AG09309 (cell line): Measurements from ENCODE around the gene PRND.
A peak's percentile ranks its signal among the peaks of the same experiment; 100 is the strongest.

ENCODE experiments used
- DNase-seq: peaks from one replicate; pipeline ENCODE4 v3.0.0-alpha.2; 2010; ENCODE audit warnings: low read depth
- H3K4me3 ChIP-seq: 2 replicates; pipeline ENCODE4 v1.5.1; 2011; ENCODE audit warnings: mild to moderate bottlenecking, low read depth, low read length, moderate library complexity; ENCODE audit not compliant: control insufficient read depth
- CTCF ChIP-seq: IDR thresholded peaks from 2 replicates; pipeline ENCODE4 v1.5.1; 2011; ENCODE audit warnings: mild to moderate bottlenecking, low read depth, low read length, inconsistent platforms; ENCODE audit not compliant: insufficient read depth, control insufficient read depth; ENCODE audit errors: missing control alignments

Gene PRND

GRCh38 chr20:4681991-4682401 is 39.7 kb upstream of the PRND start:
- DNase-seq = no peak
- no peak overlapping the region for H3K4me3 ChIP-seq
- TF ChIP-seq CTCF = no peak

- DNase-seq = no peak
- H3K4me3 ChIP-seq = no peak overlapping the region
- no peak for TF ChIP-seq CTCF
Measured at GRCh38 chr20:4682682-4683081, 39.0 kb upstream of the PRND start.

DNA sequence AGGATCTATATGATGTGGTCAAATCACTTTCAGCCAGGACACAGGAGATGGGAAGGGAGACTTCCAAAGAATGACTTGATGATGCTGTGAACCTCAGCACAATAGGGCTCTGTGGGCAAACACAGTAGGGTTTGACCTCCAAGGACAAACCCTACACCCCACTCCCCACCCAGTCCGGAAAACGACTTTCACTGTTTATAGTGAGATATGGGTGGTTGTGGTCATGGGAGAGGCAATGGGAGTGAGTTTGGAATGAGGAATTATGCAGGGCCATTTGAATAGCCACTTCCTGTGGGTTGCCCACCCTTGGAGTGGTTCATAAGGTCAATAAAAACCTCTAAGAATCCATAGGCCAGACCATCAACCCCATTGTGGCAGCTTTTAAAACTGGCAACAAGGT is 38.4 kb upstream of the PRND start:
- no peak for DNase-seq
- TF ChIP-seq CTCF = no peak
- H3K4me3 ChIP-seq = no peak overlapping the region

- DNase-seq = no peak
Measured at GRCh38 chr20:4684837-4685413, 36.8 kb upstream of the PRND start.

GRCh38 chr20:4685923-4686221 is 35.8 kb upstream of the PRND start:
- no peak for DNase-seq
- TF ChIP-seq CTCF = no peak
- H3K4me3 ChIP-seq = peak overlapping the region; percentile 54

More at GRCh38 chr20:4684837-4685413, 36.8 kb upstream of the PRND start:
- H3K4me3 ChIP-seq = no peak overlapping the region
- TF ChIP-seq CTCF = no peak

DNA sequence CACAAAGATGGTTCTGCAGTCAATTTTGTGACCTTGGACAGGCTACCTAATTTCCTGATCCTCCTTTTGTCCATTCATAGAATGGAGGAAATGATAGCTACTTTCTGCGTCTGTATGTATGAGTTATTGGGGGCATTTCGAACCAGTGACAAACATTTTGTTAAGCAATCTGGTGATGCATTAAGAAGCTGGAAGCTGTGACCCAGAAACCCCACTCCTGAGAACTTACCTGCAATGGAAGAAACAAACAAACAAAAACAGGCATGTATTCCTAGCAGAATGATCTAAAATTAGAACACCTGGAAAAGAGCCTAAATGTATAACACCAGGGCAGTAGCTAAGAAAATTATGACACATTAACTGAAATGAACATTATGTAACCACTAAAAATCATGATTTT is 33.4 kb upstream of the PRND start:
- DNase-seq = no peak
- TF ChIP-seq CTCF = no peak

GRCh38 chr20:4689220-4689619 is 32.5 kb upstream of the PRND start:
- DNase-seq = no peak
- no peak for TF ChIP-seq CTCF
- H3K4me3 ChIP-seq = no peak overlapping the region

More for the DNA sequence above, 33.4 kb upstream of the PRND start:
- H3K4me3 ChIP-seq = peak overlapping the region; percentile 54
